ENCODE data around the gene NOS1AP. TPM values are rescaled to one million over a fixed set of nuclear protein-coding genes. Genes with fewer than 3 reads are reported as not detected.
A peak's percentile ranks its signal among the peaks of the same experiment; 100 is the strongest.

Gene NOS1AP
- total RNA-seq, 1 experiment from 2014 or later: 5.3 TPM

DNA sequence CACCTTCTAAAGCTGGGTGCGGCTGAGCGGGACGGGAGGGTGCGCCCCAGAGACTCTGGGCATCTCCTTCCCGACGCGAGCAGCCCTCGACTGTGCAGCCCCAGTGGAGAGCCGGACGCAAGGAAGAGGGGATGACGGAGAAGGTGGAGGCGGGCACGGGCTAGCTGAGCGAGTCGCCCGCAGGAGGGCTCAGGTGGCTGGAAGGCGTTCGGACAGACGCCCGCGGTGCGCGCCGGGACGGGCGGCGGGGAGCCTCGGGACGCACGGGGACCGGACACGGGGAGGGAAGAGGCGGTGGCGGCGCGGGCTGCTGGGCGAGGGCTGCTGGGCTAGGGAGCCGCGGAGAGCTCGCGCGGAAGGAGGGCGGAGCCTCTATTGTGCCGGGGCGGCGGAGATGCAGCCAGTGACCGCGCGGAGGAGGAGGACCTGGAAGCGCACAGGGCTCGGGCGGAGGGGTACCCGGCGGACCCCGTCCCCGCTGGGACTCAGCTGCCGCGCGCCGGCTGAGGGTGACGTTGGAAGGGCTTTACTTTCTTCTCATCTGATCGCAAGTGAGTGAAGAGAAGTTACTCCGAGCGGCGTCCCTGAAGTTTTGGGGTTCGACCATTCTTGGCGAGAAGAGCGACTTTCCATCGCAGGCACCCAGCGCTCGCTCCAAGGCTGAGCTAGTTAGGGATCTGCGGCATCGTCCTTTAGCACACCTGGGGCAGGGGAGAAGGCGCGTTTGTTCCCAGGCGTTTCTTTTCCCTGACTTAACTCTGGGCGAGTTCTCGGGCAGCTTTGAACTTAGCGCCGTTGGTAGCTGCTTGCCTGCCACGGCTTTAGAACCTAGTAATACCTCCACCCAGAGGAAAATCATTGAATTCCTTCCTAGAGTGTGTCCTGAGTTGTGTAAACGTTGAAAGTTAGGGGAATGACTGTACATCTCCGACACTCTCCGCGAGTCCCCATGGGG is 45.7 kb upstream of the NOS1AP start, which contains the start of gene OLFML2B:
Gene OLFML2B (minus strand): TSS at position 323 of the 955 bp plus-strand sequence. CDS start 439 bp downstream, outside the sequence.
- H3K36me3 ChIP-seq (ENCODE audit: control insufficient read depth in 1 of 2, insufficient read depth in 2 of 2, low read length in 2 of 2): no peaks in the 10 kb centered on the region
- H3K79me2 ChIP-seq (ENCODE audit: insufficient read depth, low read length): no peaks in the 10 kb centered on the region
- H3K27ac ChIP-seq (ENCODE audit: low read depth, low read length): no peak within 1 kb of the TSS; the same call in 1 of the 2 replicates
- intact Hi-C loops (cut with micrococcal nuclease): no loop called here
- peak within 1 kb of the TSS; percentile 99 for H2AFZ ChIP-seq (ENCODE audit: low read depth, low read length, poor library complexity, severe bottlenecking)
- no peaks in the 10 kb centered on the region for H3K27me3 ChIP-seq (ENCODE audit: insufficient read depth, low read length)
- H3K9ac ChIP-seq (ENCODE audit: low read length): peak within 1 kb of the TSS; percentile 49
- ChIA-PET CTCF (interaction anchor here (1.0 to 1.9 kb wide), 4 partner anchors 11 to 232 kb away, joined by 3 to 25 read pairs (median 14); no protein-coding TSS in a partner anchor), POLR2A (interaction anchor here (0.8 to 1.4 kb wide), 2 partner anchors 11 to 22 kb away, joined by 3 to 4 read pairs; no protein-coding TSS in a partner anchor), RAD21 (ENCODE audit: low non-redundant PET in 1 of 2, low total read pairs in 2 of 2, uncharacterized antibody in 2 of 2, unreplicated experiment in 2 of 2) (interaction anchor here (1.0 to 1.3 kb wide), 4 partner anchors 13 to 231 kb away, joined by 3 to 5 read pairs (median 4); no protein-coding TSS in a partner anchor)
- H4K20me1 ChIP-seq (ENCODE audit: insufficient read depth): no peaks in the 10 kb centered on the region
- H3K4me2 ChIP-seq (ENCODE audit: low read length): peak within 1 kb of the TSS; percentile 95
- ATAC-seq (peak; percentile 96), DNase-seq (ENCODE audit: low read depth, low spot score) (peak; percentile 38)
- no TSS peak for BruUV-seq (replicated peaks)
- H3K4me3 ChIP-seq (replicated peaks in 1 of 2; ENCODE audit: low read depth in 1 of 2, low read length in 2 of 2): peak within 1 kb of the TSS; percentile 70 to 82
- peaks cover 9 to 17% of the 10 kb centered on the region in 2 experiments for H3K4me1 ChIP-seq (ENCODE audit: control insufficient read depth in 1 of 2, insufficient read depth in 2 of 2, low read length in 2 of 2)
- H3K9me3 ChIP-seq (ENCODE audit: control insufficient read depth in 1 of 2, insufficient read depth in 1 of 2, low read depth in 1 of 2, low read length in 2 of 2): no peaks in the 10 kb centered on the region
- H3K9me2 ChIP-seq (ENCODE audit: insufficient read depth): no peaks in the 10 kb centered on the region
- TF ChIP-seq RAD21 (IDR thresholded peaks at IDR 0.05; ENCODE audit: low read depth): peak; percentile 59
- TF ChIP-seq ZFX (IDR thresholded peaks at IDR 0.05): no peak
- no peak for TF ChIP-seq CBX3 (IDR thresholded peaks at IDR 0.05; ENCODE audit: low read depth)
- TF ChIP-seq REST (IDR thresholded peaks at IDR 0.05; ENCODE audit: low read depth): no peak
- TF ChIP-seq, protein P1, sequence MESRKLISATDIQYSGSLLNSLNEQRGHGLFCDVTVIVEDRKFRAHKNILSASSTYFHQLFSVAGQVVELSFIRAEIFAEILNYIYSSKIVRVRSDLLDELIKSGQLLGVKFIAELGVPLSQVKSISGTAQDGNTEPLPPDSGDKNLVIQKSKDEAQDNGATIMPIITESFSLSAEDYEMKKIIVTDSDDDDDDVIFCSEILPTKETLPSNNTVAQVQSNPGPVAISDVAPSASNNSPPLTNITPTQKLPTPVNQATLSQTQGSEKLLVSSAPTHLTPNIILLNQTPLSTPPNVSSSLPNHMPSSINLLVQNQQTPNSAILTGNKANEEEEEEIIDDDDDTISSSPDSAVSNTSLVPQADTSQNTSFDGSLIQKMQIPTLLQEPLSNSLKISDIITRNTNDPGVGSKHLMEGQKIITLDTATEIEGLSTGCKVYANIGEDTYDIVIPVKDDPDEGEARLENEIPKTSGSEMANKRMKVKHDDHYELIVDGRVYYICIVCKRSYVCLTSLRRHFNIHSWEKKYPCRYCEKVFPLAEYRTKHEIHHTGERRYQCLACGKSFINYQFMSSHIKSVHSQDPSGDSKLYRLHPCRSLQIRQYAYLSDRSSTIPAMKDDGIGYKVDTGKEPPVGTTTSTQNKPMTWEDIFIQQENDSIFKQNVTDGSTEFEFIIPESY (IDR thresholded peaks at IDR 0.05; ENCODE audit: extremely low read depth, insufficient replicate concordance, low read length): no peak
- TF ChIP-seq SP1 (IDR thresholded peaks at IDR 0.05; ENCODE audit: low read depth): no peak
- TF ChIP-seq POLR2A (IDR thresholded peaks at IDR 0.05; ENCODE audit: borderline replicate concordance, extremely low read depth, insufficient read depth, insufficient read length): no peak
- no peak for TF ChIP-seq ELF1 (IDR thresholded peaks at IDR 0.05; ENCODE audit: borderline replicate concordance, low read depth)
- peak; percentile 43 for TF ChIP-seq MAX (IDR thresholded peaks at IDR 0.05)
- no peak for TF ChIP-seq FOSL1 (IDR thresholded peaks at IDR 0.05; ENCODE audit: low read depth)
- TF ChIP-seq, protein P2, sequence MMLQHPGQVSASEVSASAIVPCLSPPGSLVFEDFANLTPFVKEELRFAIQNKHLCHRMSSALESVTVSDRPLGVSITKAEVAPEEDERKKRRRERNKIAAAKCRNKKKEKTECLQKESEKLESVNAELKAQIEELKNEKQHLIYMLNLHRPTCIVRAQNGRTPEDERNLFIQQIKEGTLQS (IDR thresholded peaks at IDR 0.05): no peak
- no peak for TF ChIP-seq SRF (IDR thresholded peaks at IDR 0.05; ENCODE audit: low read depth)
- TF ChIP-seq EZH2 (IDR thresholded peaks at IDR 0.05): no peak
- peak; percentile 56; the same call in 1 of the 2 replicates for TF ChIP-seq SIN3A (IDR thresholded peaks at IDR 0.05; ENCODE audit: low read depth)
- no peak for TF ChIP-seq EZH2phosphoT487 (IDR thresholded peaks at IDR 0.05; ENCODE audit: borderline replicate concordance)
- TF ChIP-seq CEBPB (IDR thresholded peaks at IDR 0.05; ENCODE audit: low read depth): no peak
- TF ChIP-seq TCF7L2 (IDR thresholded peaks at IDR 0.05; ENCODE audit: borderline replicate concordance, extremely low read depth, insufficient read depth, insufficient read length): peak; percentile 76
- TF ChIP-seq ZNF274 (IDR thresholded peaks at IDR 0.05; ENCODE audit: low read depth, low read length): no peak
- TF ChIP-seq YY1 (IDR thresholded peaks at IDR 0.05; ENCODE audit: extremely low read depth, insufficient replicate concordance, low read depth, low read length): no peak
- TF ChIP-seq EGR1 (IDR thresholded peaks at IDR 0.05; ENCODE audit: low read depth): no peak
- TF ChIP-seq JUND (IDR thresholded peaks at IDR 0.05): no peak
- TF ChIP-seq POLR2AphosphoS5 (IDR thresholded peaks at IDR 0.05; ENCODE audit: low read depth, low read length): peak; percentile 42
